Brain microvascular endothelial cell (primary cell): Measurements from ENCODE around the gene PDIA2.
A peak's percentile ranks its signal among the peaks of the same experiment; 100 is the strongest.

ENCODE experiments used
- DNase-seq: peaks from one replicate; pipeline ENCODE4 v3.0.0-alpha.2; 2020
- H3K27ac ChIP-seq: fragments of 250-450 bp; sonication (Bioruptor Pico); 2 replicates; pipeline ENCODE4 v1.5.1; 2020; ENCODE audit warnings: mild to moderate bottlenecking, moderate library complexity
- H3K27me3 ChIP-seq: fragments of 250-450 bp; sonication (Bioruptor Pico); replicated peaks from 2 replicates; pipeline ENCODE4 v1.5.1; 2020; ENCODE audit warnings: mild to moderate bottlenecking
- H3K36me3 ChIP-seq: fragments of 250-450 bp; sonication (Bioruptor Pico); replicated peaks from 2 replicates; pipeline ENCODE4 v1.5.1; 2020; ENCODE audit warnings: mild to moderate bottlenecking
- H3K4me3 ChIP-seq: 2 replicates; pipeline ENCODE4 v1.5.1; 2011; ENCODE audit warnings: low read depth, mild to moderate bottlenecking, control low read depth, low read length, moderate library complexity
- in situ Hi-C: cut with HindIII; loops from 2 replicates; pipeline ENCODE4 v1.10.0; 2017; ENCODE audit warnings: low sequenced_read_pairs, low pct_ligation_motif_present
- TF ChIP-seq, protein P1 (sequence below): IDR thresholded peaks from 2 replicates; pipeline ENCODE4 v1.5.1; 2011; ENCODE audit warnings: low read depth, mild to moderate bottlenecking, moderate library complexity, low read length, control low read depth, inconsistent platforms; ENCODE audit errors: missing control alignments

The PDIA2 gene

DNA sequence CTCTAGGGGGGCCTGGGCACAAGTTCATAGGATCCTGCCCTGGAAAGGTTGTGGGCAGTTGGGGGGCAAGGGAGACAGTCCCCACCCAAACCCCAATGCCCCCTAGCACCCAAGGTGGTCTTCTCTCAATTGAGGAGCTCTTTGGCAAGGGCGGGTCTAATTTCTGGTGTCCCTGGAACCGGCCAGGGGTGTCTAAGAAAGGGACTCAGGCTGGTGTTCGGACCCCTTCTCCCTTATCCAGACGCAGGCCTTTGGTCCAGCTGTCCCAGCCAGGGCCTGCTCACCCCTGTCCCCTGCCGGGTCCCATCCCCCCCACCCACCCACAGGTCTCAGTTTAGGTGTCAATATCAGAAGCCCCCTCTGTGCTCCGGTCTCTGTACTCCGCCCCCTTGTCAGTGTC, 3.4 kb upstream of the PDIA2 start:
- H3K36me3 ChIP-seq = no peaks in the 10 kb centered on the region
- TF ChIP-seq, protein P1, sequence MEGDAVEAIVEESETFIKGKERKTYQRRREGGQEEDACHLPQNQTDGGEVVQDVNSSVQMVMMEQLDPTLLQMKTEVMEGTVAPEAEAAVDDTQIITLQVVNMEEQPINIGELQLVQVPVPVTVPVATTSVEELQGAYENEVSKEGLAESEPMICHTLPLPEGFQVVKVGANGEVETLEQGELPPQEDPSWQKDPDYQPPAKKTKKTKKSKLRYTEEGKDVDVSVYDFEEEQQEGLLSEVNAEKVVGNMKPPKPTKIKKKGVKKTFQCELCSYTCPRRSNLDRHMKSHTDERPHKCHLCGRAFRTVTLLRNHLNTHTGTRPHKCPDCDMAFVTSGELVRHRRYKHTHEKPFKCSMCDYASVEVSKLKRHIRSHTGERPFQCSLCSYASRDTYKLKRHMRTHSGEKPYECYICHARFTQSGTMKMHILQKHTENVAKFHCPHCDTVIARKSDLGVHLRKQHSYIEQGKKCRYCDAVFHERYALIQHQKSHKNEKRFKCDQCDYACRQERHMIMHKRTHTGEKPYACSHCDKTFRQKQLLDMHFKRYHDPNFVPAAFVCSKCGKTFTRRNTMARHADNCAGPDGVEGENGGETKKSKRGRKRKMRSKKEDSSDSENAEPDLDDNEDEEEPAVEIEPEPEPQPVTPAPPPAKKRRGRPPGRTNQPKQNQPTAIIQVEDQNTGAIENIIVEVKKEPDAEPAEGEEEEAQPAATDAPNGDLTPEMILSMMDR = no peak
- in situ Hi-C loops = no loop called here
- no peak overlapping the region for H3K4me3 ChIP-seq
- no peak for DNase-seq
- H3K27me3 ChIP-seq = peaks cover 17% of the 10 kb centered on the region
- H3K27ac ChIP-seq = no peak overlapping the region

DNA sequence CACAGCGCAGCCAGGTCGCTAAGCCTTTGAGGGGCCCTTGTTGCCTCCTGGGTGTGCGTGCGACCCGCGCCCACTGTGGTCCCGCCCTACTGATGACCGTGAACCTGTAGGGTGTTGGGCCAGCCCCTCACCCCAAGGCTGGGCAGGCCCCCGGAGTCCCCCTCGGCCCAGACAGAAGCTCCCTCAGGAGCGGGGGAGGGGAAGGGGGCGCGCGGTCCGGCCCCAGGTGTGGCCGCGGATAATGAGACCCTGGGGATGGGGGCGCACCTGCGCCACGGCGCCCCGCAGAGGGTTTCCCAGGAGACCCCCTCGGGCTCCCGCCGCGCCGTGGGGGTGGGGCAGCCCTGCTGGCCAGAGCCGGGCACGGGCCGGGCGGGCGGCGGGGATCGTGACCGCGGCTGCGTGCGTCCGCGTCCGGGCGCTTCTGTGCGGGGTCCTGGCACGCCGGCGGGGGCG, 2.9 kb upstream of the PDIA2 start:
- no peak overlapping the region for H3K4me3 ChIP-seq
- TF ChIP-seq, protein P1 = no peak
- peaks cover 16% of the 10 kb centered on the region for H3K27me3 ChIP-seq
- no peaks in the 10 kb centered on the region for H3K36me3 ChIP-seq
- DNase-seq = no peak
- no peak overlapping the region for H3K27ac ChIP-seq
- in situ Hi-C loops = no loop called here

DNA sequence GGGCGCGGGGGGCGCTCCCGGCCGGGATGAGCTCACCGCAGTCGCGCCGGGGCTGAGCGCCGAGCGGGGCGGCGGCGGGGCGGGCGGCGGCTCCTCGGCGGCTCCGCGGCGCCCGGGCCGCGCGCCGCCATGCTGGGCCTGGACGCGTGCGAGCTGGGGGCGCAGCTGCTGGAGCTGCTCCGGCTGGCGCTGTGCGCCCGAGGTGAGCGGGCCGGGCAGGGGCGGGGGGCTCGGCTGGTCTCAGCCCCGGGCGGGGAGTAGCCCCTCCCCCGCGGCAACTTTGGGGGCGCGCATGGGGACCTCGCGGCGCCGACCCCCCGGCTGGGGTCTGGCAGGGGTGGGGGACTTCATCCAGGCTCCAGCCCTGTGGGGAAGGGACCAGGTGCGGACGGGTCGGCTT, 2.4 kb upstream of the PDIA2 start, which contains the start of gene ARHGDIG:
Gene ARHGDIG, plus strand, starts transcription at position 40 of the 400 bp plus-strand sequence. Its CDS starts 90 bp downstream, at position 130.
- Histone ChIP-seq H3K27me3 (peaks cover 13% of the 10 kb centered on the region), H3K4me3 (peak within 1 kb of the TSS; percentile 1), H3K27ac (no peak within 1 kb of the TSS), H3K36me3 (no peaks in the 10 kb centered on the region)
- TF ChIP-seq, protein P1 = no peak
- DNase-seq = no peak
- in situ Hi-C loops = no loop called here

DNA sequence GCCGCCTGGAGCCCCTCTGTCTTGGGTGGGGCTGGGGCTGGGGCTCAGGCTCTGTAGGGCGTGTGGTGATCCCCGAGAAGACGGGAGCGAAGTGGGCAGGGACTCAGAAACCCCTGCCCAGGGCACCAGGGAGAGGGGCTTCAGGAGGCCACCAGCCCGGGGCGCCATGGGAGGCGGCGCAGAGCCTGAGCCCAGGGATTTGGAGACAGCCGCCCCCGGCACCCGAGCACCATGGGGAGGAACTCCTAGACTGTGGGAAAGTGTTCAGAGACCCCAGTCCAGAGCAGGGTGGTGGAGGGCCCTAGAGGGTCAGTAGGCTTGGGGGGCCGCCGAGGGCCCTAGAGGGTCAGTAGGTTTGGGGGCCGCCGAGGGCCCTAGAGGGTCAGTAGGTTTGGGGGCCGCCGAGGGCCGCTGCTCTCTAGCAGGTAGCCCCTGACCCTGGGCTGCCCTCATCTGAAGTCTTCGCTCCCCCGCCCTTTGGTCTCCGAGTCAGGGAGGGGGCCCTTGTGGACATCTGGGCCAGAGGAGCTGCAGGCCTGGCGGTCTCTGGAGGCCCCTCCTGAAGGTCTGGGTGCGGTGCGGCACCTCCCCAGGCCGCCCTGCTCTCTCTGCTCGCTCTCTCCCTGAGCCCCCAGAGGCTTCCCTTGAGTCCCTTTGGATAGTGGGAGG, 1.8 kb upstream of the PDIA2 start:
- Histone ChIP-seq H3K36me3 (no peaks in the 10 kb centered on the region), H3K4me3 (no peak overlapping the region), H3K27me3 (peaks cover 13% of the 10 kb centered on the region), H3K27ac (no peak overlapping the region)
- no peak for DNase-seq
- in situ Hi-C loops = no loop called here
- TF ChIP-seq, protein P1 = no peak

DNA sequence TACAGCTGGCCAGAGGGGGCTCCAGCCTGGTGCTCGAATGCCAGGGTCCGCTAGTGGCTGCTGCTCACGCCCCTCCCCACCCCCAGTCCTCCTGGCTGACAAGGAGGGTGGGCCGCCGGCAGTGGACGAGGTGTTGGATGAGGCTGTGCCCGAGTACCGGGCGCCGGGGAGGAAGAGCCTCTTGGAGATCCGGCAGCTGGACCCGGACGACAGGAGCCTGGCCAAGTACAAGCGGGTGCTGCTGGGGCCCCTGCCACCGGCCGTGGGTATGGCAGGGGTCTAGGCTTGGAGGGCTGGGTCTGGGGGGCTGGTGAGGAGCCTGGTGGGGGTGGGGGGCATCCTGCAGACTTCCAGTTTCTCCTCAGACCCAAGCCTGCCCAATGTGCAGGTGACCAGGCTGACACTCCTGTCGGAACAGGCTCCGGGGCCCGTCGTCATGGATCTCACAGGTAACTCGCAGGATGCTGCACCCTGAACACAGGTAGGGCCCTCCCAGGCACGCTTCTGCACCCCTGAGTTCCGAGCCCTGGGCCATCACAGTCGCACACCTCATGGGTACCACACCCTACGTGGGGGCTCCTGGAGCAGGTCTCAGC, 1.2 kb upstream of the PDIA2 start:
- H3K27ac ChIP-seq = no peak overlapping the region
- H3K4me3 ChIP-seq = no peak overlapping the region
- H3K36me3 ChIP-seq = no peaks in the 10 kb centered on the region
- in situ Hi-C loops = no loop called here
- H3K27me3 ChIP-seq = peaks cover 13% of the 10 kb centered on the region
- TF ChIP-seq, protein P1 = no peak
- DNase-seq = no peak
